GM13976 (cell line): ENCODE measurements around the gene DCDC2.
"Not testable (repeated sequence)": the region's sequence is repeated elsewhere in the genome, so short reads cannot be mapped to it uniquely, and the experiment has no call there.

Source experiments
- DNase-seq: peaks from one replicate; pipeline ENCODE4 v3.0.0; 2012; ENCODE audit warnings: low spot score
- in situ Hi-C: fragments of 300-500 bp; cut with MboI; formaldehyde crosslinking; loops from one replicate; pipeline ENCODE4 v1.12.0; 2022; ENCODE audit warnings: low sequenced_read_pairs, mixed read lengths, inconsistent platforms; ENCODE audit not compliant: unreplicated experiment
- TF ChIP-seq, protein P1 (sequence below): IDR thresholded peaks from 2 replicates; pipeline ENCODE4 v1.5.1; 2012; ENCODE audit warnings: borderline replicate concordance, mild to moderate bottlenecking; ENCODE audit not compliant: insufficient read depth; ENCODE audit errors: extremely low read depth, missing control alignments, control extremely low read depth

The DCDC2 gene

DNA sequence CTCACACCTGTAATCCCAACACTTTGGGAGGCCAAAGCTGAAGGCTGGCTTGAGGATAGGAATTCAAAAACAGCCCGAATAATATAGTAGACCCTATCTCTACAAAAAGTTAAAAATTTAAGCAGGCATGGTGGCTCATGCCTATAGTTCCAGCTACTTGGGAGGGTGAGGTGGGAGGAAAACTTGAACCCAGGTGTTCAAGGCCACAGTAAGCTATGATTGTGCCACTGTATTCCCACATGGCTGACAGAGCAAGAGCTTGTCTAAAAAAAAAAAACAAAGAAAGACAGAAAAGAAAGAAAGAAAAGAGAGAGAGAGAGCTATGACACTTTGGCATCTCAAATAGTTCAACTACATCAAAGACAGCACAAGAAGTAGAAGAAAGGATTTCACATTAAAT, 33.2 kb downstream of the DCDC2 start:
- no peak for DNase-seq
- TF ChIP-seq, protein P1, sequence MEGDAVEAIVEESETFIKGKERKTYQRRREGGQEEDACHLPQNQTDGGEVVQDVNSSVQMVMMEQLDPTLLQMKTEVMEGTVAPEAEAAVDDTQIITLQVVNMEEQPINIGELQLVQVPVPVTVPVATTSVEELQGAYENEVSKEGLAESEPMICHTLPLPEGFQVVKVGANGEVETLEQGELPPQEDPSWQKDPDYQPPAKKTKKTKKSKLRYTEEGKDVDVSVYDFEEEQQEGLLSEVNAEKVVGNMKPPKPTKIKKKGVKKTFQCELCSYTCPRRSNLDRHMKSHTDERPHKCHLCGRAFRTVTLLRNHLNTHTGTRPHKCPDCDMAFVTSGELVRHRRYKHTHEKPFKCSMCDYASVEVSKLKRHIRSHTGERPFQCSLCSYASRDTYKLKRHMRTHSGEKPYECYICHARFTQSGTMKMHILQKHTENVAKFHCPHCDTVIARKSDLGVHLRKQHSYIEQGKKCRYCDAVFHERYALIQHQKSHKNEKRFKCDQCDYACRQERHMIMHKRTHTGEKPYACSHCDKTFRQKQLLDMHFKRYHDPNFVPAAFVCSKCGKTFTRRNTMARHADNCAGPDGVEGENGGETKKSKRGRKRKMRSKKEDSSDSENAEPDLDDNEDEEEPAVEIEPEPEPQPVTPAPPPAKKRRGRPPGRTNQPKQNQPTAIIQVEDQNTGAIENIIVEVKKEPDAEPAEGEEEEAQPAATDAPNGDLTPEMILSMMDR = no peak
- in situ Hi-C loops = no loop called here

DNA sequence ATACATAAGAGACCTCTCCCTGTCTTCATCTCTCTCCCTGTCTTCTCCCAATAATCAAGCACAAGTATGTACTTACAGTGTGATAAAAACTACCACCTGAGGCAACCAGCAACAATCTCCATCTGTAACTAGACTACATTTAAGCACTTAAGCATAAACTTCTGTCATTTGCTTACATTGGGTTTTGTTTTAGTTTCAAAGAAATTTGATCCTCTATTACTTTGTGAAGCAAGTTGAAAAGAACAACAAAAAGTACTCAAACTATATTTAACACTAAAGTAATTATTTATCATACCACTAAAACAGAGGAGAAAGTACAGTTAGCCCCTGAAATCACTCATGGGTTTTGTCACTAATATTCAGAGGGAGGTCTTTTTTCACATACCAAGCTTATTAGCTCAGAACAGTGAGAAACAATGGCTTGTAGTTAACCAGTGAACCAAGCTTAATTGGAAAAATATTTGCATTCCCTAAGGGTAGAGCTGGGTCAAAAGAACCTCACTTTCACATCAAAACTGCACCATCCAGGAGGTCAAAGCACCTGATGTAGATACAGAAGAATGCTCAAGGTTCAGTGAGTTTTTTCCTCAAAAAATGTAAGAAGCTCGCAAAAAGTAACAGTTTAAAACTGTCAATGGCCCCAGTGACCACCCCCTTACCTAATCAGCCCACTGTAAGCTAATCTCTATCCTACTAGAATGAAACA, 34.1 kb downstream of the DCDC2 start:
- DNase-seq = no peak
- in situ Hi-C loops = no loop called here
- TF ChIP-seq, protein P1 = no peak

DNA sequence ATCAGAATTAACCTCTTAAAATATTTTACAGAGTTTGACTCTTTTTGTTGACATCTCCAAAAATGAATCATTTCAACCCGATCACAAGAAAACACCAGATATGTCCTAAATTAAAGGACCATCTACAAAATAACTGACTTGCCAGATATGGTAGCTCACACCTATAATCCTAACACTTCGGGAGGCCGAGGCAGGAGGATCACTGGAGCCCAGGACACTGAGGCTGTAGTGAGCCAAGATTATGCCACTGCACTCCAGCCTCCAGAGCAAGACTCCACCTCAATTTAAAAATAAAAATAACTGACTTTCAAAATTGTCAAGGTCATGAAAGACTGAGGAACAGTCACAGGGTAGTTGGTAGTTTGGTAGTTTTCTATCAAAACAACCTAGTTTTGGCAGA, 34.9 kb downstream of the DCDC2 start:
- no peak for DNase-seq
- TF ChIP-seq, protein P1 = no peak
- in situ Hi-C loops = no loop called here

DNA sequence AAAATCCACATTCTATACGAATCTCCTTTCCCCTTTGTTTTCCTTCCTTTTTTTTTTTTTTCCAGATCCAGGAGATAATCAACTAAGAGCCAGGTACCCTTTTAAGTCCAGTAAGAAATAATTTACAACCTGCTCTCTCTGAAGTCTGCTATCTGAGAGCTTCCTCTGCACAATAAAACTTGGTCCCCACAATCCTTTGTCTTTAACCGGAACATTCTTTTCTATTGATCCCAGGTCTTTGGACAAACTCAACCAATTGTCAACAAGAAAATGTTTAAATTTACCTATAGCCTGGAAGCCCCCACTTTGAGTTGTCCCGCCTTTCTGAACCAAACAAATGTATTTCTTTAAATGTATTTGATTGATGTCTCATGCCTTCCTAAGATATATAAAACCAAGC, 35.4 kb downstream of the DCDC2 start:
- in situ Hi-C loops, DNase-seq: not testable (repeated sequence)

DNA sequence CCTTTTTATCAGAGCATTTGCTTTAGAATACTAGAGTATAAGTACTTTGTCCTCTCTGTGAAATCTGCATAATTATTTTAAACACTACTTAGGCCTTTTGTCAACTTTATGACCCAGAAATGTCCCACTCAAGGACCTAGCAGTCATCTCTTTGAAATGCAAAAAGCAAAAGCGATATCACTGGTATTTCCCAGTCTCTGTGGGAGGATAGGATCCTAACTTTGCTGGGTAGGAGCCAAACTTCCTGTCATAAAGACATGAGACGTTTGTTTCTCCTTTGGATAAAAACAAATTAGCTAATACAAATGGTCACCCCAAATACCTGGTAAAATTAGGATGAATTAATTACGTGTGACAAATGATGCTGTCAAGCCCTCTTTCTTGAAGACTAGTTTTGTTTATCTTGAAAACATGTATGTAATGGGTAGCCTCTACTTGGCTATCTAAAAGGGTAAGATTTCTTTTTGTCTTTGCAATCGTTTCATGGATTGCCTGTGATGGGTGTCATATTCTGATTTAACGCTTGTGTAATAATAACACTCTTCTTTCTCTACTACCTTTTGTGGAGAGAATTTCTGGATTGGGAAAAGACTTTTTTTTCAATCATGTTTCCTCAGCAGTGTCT, 36.2 kb downstream of the DCDC2 start:
- no peak for DNase-seq
- in situ Hi-C loops = no loop called here
- TF ChIP-seq, protein P1 = no peak

DNA sequence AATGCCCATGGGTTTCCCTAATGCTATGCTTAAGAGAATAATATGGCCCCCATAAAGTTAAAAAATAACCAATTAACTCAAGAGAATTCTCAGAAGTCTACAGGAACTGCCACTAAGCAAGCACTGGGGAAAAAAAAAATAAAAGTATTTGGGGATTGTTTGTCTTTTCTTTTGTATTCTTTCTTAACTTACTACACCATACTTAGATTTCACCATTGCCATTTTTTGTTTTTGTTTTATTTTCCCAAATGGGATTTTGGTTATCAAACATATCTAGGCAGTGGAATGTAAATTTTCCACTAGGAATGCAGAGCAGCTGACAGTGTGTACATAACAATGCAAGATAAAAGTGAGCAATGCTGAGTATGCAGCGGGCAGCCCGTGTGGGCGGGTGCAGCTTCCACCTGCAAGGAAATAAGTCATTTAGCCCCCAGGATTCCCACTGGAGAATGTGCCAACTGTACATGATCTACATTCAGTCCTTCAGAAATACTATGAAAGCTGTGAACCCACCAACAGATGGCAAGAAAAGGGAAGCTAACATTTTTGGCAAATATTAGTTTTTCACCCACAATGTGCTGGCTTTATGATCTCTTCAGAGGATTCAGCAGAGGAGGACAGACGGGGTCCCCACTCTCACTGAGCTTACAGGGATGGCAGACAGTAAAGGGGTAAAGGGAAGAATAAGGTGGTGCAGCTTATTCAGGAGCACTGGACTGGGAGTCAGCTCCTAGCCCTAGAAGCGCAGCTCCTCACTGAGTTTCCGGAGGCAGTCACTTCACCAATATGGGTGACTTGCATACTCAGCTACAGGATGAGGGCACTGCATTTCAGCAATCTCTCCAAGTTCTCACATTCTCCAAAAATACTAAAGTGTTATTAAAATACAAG, 44.4 kb downstream of the DCDC2 start:
- TF ChIP-seq, protein P1 = no peak

DNA sequence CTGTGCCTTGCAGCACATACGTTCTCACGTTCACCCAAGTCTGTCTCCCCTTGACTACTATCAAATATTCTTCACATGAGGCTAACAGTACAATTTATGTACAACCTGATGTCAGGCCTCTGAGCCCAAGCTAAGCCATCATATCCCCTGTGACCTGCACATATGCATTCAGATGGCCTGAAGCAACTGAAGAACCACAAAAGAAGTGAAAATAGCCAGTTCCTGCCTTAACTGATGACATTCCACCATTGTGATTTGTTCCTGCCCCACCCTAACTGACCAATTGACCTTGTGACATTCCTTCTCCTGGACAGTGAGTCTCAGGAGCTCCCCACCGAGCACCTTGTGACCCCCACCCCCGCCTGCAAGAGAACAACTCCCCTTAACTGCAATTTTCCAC, 46.1 kb downstream of the DCDC2 start:
- DNase-seq, in situ Hi-C loops: not testable (repeated sequence)

More for the DNA sequence above, 44.4 kb downstream of the DCDC2 start:
- in situ Hi-C loops = no loop called here
- DNase-seq = no peak
